GM21381 (cell line): ENCODE measurements around the gene TSKU.
"Not testable (repeated sequence)": the region's sequence is repeated elsewhere in the genome, so short reads cannot be mapped to it uniquely, and the experiment has no call there.

Experiments
- ATAC-seq: cut with Tn5 transposase; IDR thresholded peaks from one replicate; pipeline ENCODE4 v1.9.1; 2021; ENCODE audit warnings: mild to moderate bottlenecking, moderate library complexity; ENCODE audit not compliant: unreplicated experiment

TSKU gene

GRCh38 chr11:76787271-76787670 lies 4.1 kb downstream of the TSKU start:
- no peak for ATAC-seq

GRCh38 chr11:76787911-76788596 lies 4.9 kb downstream of the TSKU start:
- no peak for ATAC-seq

- no peak for ATAC-seq
These were observed 5.7 kb downstream of the TSKU start for GRCh38 chr11:76788661-76789442.

- no peak for ATAC-seq
These were observed 6.2 kb downstream of the TSKU start for GRCh38 chr11:76789443-76789719.

- ATAC-seq = no peak
These were observed 7.1 kb downstream of the TSKU start for GRCh38 chr11:76790251-76790650.

- ATAC-seq = not testable (repeated sequence)
These were observed 8.0 kb downstream of the TSKU start for GRCh38 chr11:76791002-76791770.

GRCh38 chr11:76791861-76792260 lies 8.7 kb downstream of the TSKU start:
- no peak for ATAC-seq

GRCh38 chr11:76792505-76793264 lies 9.5 kb downstream of the TSKU start:
- no peak for ATAC-seq

- ATAC-seq = no peak
These were observed 10.5 kb downstream of the TSKU start for GRCh38 chr11:76793391-76794291.

GRCh38 chr11:76794371-76795289 lies 11.5 kb downstream of the TSKU start:
- ATAC-seq = no peak

GRCh38 chr11:76795290-76795935 lies 12.3 kb downstream of the TSKU start:
- ATAC-seq = no peak

- no peak for ATAC-seq
These were observed 12.8 kb downstream of the TSKU start for GRCh38 chr11:76795936-76796441.

GRCh38 chr11:76796511-76797198 lies 13.5 kb downstream of the TSKU start:
- ATAC-seq = no peak

GRCh38 chr11:76797341-76798201 lies 14.4 kb downstream of the TSKU start:
- no peak for ATAC-seq

GRCh38 chr11:76798202-76798581 lies 15.0 kb downstream of the TSKU start:
- no peak for ATAC-seq

GRCh38 chr11:76798671-76799065 lies 15.5 kb downstream of the TSKU start:
- no peak for ATAC-seq
